Measurements from ENCODE around the gene CEP152.

CEP152 gene

GRCh38 chr15:48803877-48804276, 7.0 kb downstream of the CEP152 start:
- Histone ChIP-seq H3K36me3 (replicated peaks) (no peaks in the 10 kb centered on the region), H3K4me3 (ENCODE audit: low read depth, low read length) (no peak overlapping the region), H3K27me3 (replicated peaks) (no peaks in the 10 kb centered on the region), H3K27ac (no peak overlapping the region)
- in situ Hi-C loops (cut with HindIII; ENCODE audit: low pct_ligation_motif_present, low sequenced_read_pairs), result no loop called here
- TF ChIP-seq CTCF (IDR thresholded peaks at IDR 0.05; ENCODE audit: low read depth, low read length, missing control alignments), result no peak
- DNase-seq, result no peak

- no peak overlapping the region for H3K4me3 ChIP-seq (ENCODE audit: low read depth, low read length)
- peak overlapping the region; percentile 40 for H3K27ac ChIP-seq
- H3K27me3 ChIP-seq (replicated peaks), result no peaks in the 10 kb centered on the region
- no peak for TF ChIP-seq CTCF (IDR thresholded peaks at IDR 0.05; ENCODE audit: low read depth, low read length, missing control alignments)
- H3K36me3 ChIP-seq (replicated peaks), result no peaks in the 10 kb centered on the region
- DNase-seq, result peak; percentile 94
- in situ Hi-C loops (cut with HindIII; ENCODE audit: low pct_ligation_motif_present, low sequenced_read_pairs), result no loop called here
Measured at GRCh38 chr15:48802867-48803266, 8.0 kb downstream of the CEP152 start.

- in situ Hi-C loops (cut with HindIII; ENCODE audit: low pct_ligation_motif_present, low sequenced_read_pairs), result no loop called here
- H3K27me3 ChIP-seq (replicated peaks), result no peaks in the 10 kb centered on the region
Measured at GRCh38 chr15:48802257-48802656, 8.6 kb downstream of the CEP152 start.

GRCh38 chr15:48800811-48801455, 9.9 kb downstream of the CEP152 start:
- Histone ChIP-seq H3K36me3 (replicated peaks) (peaks cover 3% of the 10 kb centered on the region), H3K27me3 (replicated peaks) (no peaks in the 10 kb centered on the region), H3K27ac (no peak overlapping the region), H3K4me3 (ENCODE audit: low read depth, low read length) (no peak overlapping the region)
- TF ChIP-seq CTCF (IDR thresholded peaks at IDR 0.05; ENCODE audit: low read depth, low read length, missing control alignments), result peak; percentile 27
- in situ Hi-C loops (cut with HindIII; ENCODE audit: low pct_ligation_motif_present, low sequenced_read_pairs), result no loop called here
- DNase-seq, result no peak

More at GRCh38 chr15:48802257-48802656, 8.6 kb downstream of the CEP152 start:
- no peak for TF ChIP-seq CTCF (IDR thresholded peaks at IDR 0.05; ENCODE audit: low read depth, low read length, missing control alignments)
- Histone ChIP-seq H3K27ac (peak overlapping the region; percentile 40), H3K4me3 (ENCODE audit: low read depth, low read length) (no peak overlapping the region), H3K36me3 (replicated peaks) (peaks cover under 1% of the 10 kb centered on the region)
- DNase-seq, result no peak

GRCh38 chr15:48800245-48800644, 10.6 kb downstream of the CEP152 start:
- no peak for DNase-seq
- H3K4me3 ChIP-seq (ENCODE audit: low read depth, low read length), result no peak overlapping the region
- in situ Hi-C loops (cut with HindIII; ENCODE audit: low pct_ligation_motif_present, low sequenced_read_pairs), result no loop called here
- H3K27ac ChIP-seq, result no peak overlapping the region
- H3K36me3 ChIP-seq (replicated peaks), result peaks cover 3% of the 10 kb centered on the region
- no peaks in the 10 kb centered on the region for H3K27me3 ChIP-seq (replicated peaks)
- TF ChIP-seq CTCF (IDR thresholded peaks at IDR 0.05; ENCODE audit: low read depth, low read length, missing control alignments), result no peak

GRCh38 chr15:48798319-48798718, 12.6 kb downstream of the CEP152 start:
- no peak for TF ChIP-seq CTCF (IDR thresholded peaks at IDR 0.05; ENCODE audit: low read depth, low read length, missing control alignments)
- H3K27me3 ChIP-seq (replicated peaks), result no peaks in the 10 kb centered on the region
- H3K27ac ChIP-seq, result no peak overlapping the region
- H3K36me3 ChIP-seq (replicated peaks), result peaks cover 3% of the 10 kb centered on the region
- H3K4me3 ChIP-seq (ENCODE audit: low read depth, low read length), result no peak overlapping the region
- in situ Hi-C loops (cut with HindIII; ENCODE audit: low pct_ligation_motif_present, low sequenced_read_pairs), result no loop called here
- no peak for DNase-seq

Data from brain microvascular endothelial cell (primary cell).